Measurements from ENCODE around the gene ENTPD8. TPM values are rescaled to one million over a fixed set of nuclear protein-coding genes. Genes with fewer than 3 reads are reported as not detected.

ENTPD8 gene
- total RNA-seq, 1 experiment from 2014 or later: 5.4 TPM

- Histone ChIP-seq H3K27ac (peak overlapping the region; percentile 37), H4K20me1 (ENCODE audit: insufficient read depth) (no peaks in the 10 kb centered on the region), H3F3A (ENCODE audit: insufficient read depth, low read depth) (peaks cover 13% of the 10 kb centered on the region), H3K4me1 (replicated peaks; ENCODE audit: insufficient read depth) (peaks cover 17% of the 10 kb centered on the region), H3K4me3 (no peak overlapping the region), H3K9me3 (ENCODE audit: insufficient read depth, low read depth) (no peaks in the 10 kb centered on the region), H3K4me2 (peak overlapping the region; percentile 17), H3K79me2 (ENCODE audit: low read depth) (no peaks in the 10 kb centered on the region), H2AFZ (0 out of 2 replicates have a peak overlapping the region, but pooled peaks have one; percentile 0), H3K36me3 (ENCODE audit: low read depth) (no peaks in the 10 kb centered on the region), H3K9me2 (ENCODE audit: insufficient read depth) (no peaks in the 10 kb centered on the region), H3K27me3 (ENCODE audit: insufficient read depth, low read depth) (no peaks in the 10 kb centered on the region)
- ChIA-PET POLR2A (ENCODE audit: unreplicated experiment) (interaction anchor here (0.6 to 0.8 kb wide), 3 partner anchors 23 to 135 kb away, joined by 3 to 5 read pairs (median 4); partner anchors contain the start of gene NSMF), CTCF (interaction anchor here (0.6 kb wide), 1 partner anchor 114 kb away, joined by 5 read pairs; no protein-coding TSS in a partner anchor)
- DNase-seq: peak; percentile 71 to 85
- TF ChIP-seq, protein P1, sequence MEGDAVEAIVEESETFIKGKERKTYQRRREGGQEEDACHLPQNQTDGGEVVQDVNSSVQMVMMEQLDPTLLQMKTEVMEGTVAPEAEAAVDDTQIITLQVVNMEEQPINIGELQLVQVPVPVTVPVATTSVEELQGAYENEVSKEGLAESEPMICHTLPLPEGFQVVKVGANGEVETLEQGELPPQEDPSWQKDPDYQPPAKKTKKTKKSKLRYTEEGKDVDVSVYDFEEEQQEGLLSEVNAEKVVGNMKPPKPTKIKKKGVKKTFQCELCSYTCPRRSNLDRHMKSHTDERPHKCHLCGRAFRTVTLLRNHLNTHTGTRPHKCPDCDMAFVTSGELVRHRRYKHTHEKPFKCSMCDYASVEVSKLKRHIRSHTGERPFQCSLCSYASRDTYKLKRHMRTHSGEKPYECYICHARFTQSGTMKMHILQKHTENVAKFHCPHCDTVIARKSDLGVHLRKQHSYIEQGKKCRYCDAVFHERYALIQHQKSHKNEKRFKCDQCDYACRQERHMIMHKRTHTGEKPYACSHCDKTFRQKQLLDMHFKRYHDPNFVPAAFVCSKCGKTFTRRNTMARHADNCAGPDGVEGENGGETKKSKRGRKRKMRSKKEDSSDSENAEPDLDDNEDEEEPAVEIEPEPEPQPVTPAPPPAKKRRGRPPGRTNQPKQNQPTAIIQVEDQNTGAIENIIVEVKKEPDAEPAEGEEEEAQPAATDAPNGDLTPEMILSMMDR (conservative IDR thresholded peaks at IDR 0.05): no peak
- TF ChIP-seq EZH2 (IDR thresholded peaks at IDR 0.05; ENCODE audit: low read depth): no peak
- BruUV-seq (replicated peaks): no TSS peak
- intact Hi-C loops (cut with micrococcal nuclease; ENCODE audit: unreplicated experiment): no loop called here
Observed at GRCh38 chr9:137482094-137482781, 41.1 kb upstream of the ENTPD8 start.

GRCh38 chr9:137480686-137481683 lies 39.8 kb upstream of the ENTPD8 start:
- Histone ChIP-seq H2AFZ (no peak overlapping the region), H3K4me1 (replicated peaks; ENCODE audit: insufficient read depth) (peaks cover 17% of the 10 kb centered on the region), H3F3A (ENCODE audit: insufficient read depth, low read depth) (peaks cover 13% of the 10 kb centered on the region), H3K27ac (no peak overlapping the region), H3K79me2 (ENCODE audit: low read depth) (no peaks in the 10 kb centered on the region), H3K27me3 (ENCODE audit: insufficient read depth, low read depth) (0 out of 2 replicates have a peak, but pooled peaks cover 3% of the 10 kb centered on the region), H3K4me3 (no peak overlapping the region), H3K36me3 (ENCODE audit: low read depth) (no peaks in the 10 kb centered on the region), H3K4me2 (no peak overlapping the region), H4K20me1 (ENCODE audit: insufficient read depth) (no peaks in the 10 kb centered on the region), H3K9me3 (ENCODE audit: insufficient read depth, low read depth) (0 out of 2 replicates have a peak, but pooled peaks cover 6% of the 10 kb centered on the region), H3K9me2 (ENCODE audit: insufficient read depth) (no peaks in the 10 kb centered on the region)
- DNase-seq: no peak
- ChIA-PET POLR2A (ENCODE audit: unreplicated experiment) (no interaction called here), CTCF (no interaction called here)
- no TSS peak for BruUV-seq (replicated peaks)
- intact Hi-C loops (cut with micrococcal nuclease; ENCODE audit: unreplicated experiment): no loop called here
- no peak for TF ChIP-seq EZH2 (IDR thresholded peaks at IDR 0.05; ENCODE audit: low read depth)
- TF ChIP-seq, protein P1 (conservative IDR thresholded peaks at IDR 0.05): no peak

GRCh38 chr9:137479892-137480685 lies 38.9 kb upstream of the ENTPD8 start:
- Histone ChIP-seq H3K4me3 (no peak overlapping the region), H3K4me1 (replicated peaks; ENCODE audit: insufficient read depth) (peaks cover 17% of the 10 kb centered on the region), H3K79me2 (ENCODE audit: low read depth) (no peaks in the 10 kb centered on the region), H3K9me2 (ENCODE audit: insufficient read depth) (no peaks in the 10 kb centered on the region), H3K27ac (no peak overlapping the region), H3K27me3 (ENCODE audit: insufficient read depth, low read depth) (0 out of 2 replicates have a peak, but pooled peaks cover 3% of the 10 kb centered on the region), H3K36me3 (ENCODE audit: low read depth) (no peaks in the 10 kb centered on the region), H3K9me3 (ENCODE audit: insufficient read depth, low read depth) (0 out of 2 replicates have a peak, but pooled peaks cover 10% of the 10 kb centered on the region), H2AFZ (no peak overlapping the region), H3F3A (ENCODE audit: insufficient read depth, low read depth) (peaks cover 13% of the 10 kb centered on the region), H3K4me2 (no peak overlapping the region), H4K20me1 (ENCODE audit: insufficient read depth) (no peaks in the 10 kb centered on the region)
- POLR2A ChIA-PET (ENCODE audit: unreplicated experiment): no interaction called here
- CTCF ChIA-PET: no interaction called here
- intact Hi-C loops (cut with micrococcal nuclease; ENCODE audit: unreplicated experiment): no loop called here
- TF ChIP-seq, protein P1 (conservative IDR thresholded peaks at IDR 0.05): no peak
- no peak for TF ChIP-seq EZH2 (IDR thresholded peaks at IDR 0.05; ENCODE audit: low read depth)
- BruUV-seq (replicated peaks): no TSS peak
- DNase-seq: no peak

Measured in PC-9 (cell line).